ENCODE results near the gene TMEM89. TPM values are rescaled to one million over a fixed set of nuclear protein-coding genes. Genes with fewer than 3 reads are reported as not detected.

Gene TMEM89
- total RNA-seq, 1 experiment from 2014 or later, result 0.74 TPM

GRCh38 chr3:48631516-48632448 lies 10.2 kb upstream of the TMEM89 start:
- Histone ChIP-seq H2BK120ac (ENCODE audit: low read depth, low read length, poor library complexity, severe bottlenecking) (no peak overlapping the region), H2AK5ac (ENCODE audit: insufficient read length, low read length) (no peak overlapping the region), H3K27ac (ENCODE audit: insufficient read length, low read depth, low read length) (no peak overlapping the region), H2BK12ac (ENCODE audit: insufficient read length, low read depth, low read length) (no peak overlapping the region), H4K8ac (replicated peaks; ENCODE audit: insufficient read length, low read depth, low read length) (no peak overlapping the region), H3K23ac (ENCODE audit: insufficient read length, low read depth, low read length) (no peak overlapping the region), H2AFZ (ENCODE audit: low read length) (no peak overlapping the region), H3K27me3 (ENCODE audit: insufficient read depth, low read length) (no peaks in the 10 kb centered on the region), H3K4me2 (ENCODE audit: insufficient read depth, insufficient read length, low read length) (no peak overlapping the region), H2BK15ac (ENCODE audit: low read depth, low read length) (no peak overlapping the region), H4K91ac (ENCODE audit: insufficient read length, low read depth, low read length) (no peak overlapping the region), H3K23me2 (ENCODE audit: insufficient read length, low read depth, low read length, poor library complexity, severe bottlenecking) (peaks cover 6% of the 10 kb centered on the region), H2BK20ac (ENCODE audit: low read depth, low read length, poor library complexity, severe bottlenecking) (no peak overlapping the region), H3K18ac (ENCODE audit: insufficient read length, low read depth, low read length) (no peak overlapping the region), H3K79me1 (ENCODE audit: insufficient read depth, low read depth, low read length, poor library complexity, severe bottlenecking) (no peaks in the 10 kb centered on the region), H3K4ac (ENCODE audit: low read depth, low read length) (no peak overlapping the region), H3K9ac (ENCODE audit: extremely low read depth, insufficient read length, low read length) (no peak overlapping the region), H3K9me3 (ENCODE audit: control insufficient read depth, low read depth, low read length) (no peaks in the 10 kb centered on the region), H3K4me1 (ENCODE audit: insufficient read depth, low read length) (peaks cover 2% of the 10 kb centered on the region), H4K20me1 (ENCODE audit: control insufficient read depth, insufficient read depth, insufficient read length) (no peaks in the 10 kb centered on the region), H3T11ph (ENCODE audit: low read length) (no peak overlapping the region), H3K14ac (ENCODE audit: insufficient read depth, low read length) (no peak overlapping the region), H3K56ac (ENCODE audit: insufficient read length, low read depth, low read length) (no peak overlapping the region), H3K79me2 (ENCODE audit: insufficient read depth, low read length) (no peaks in the 10 kb centered on the region), H2BK5ac (ENCODE audit: insufficient read length, low read length) (no peak overlapping the region), H4K5ac (ENCODE audit: insufficient read length, low read depth, low read length) (no peak overlapping the region)
- WGBS (ENCODE audit: extremely low coverage, insufficient read length, low lambda C conversion rate), result no CpG with 5 or more reads among the region's 22 CpGs
- no peak for DNase-seq
- H3K27me3 Mint-ChIP-seq (ENCODE audit: low read depth), result peaks cover under 1% of the 10 kb centered on the region
- H3K4me1 Mint-ChIP-seq, result peaks cover 14 to 16% of the 10 kb centered on the region in 2 experiments
- TF ChIP-seq CTCF (conservative IDR thresholded peaks at IDR 0.05), result no peak
- no peaks in the 10 kb centered on the region for H3K9me3 Mint-ChIP-seq
- no peak overlapping the region for H3K4me3 Mint-ChIP-seq
- H3K36me3 Mint-ChIP-seq (ENCODE audit: insufficient read depth in 1 of 3, low read depth in 3 of 3), result peaks cover 38 to 64% (median 64%) of the 10 kb centered on the region in 3 experiments
- peak overlapping the region in 1 of 3 experiments; percentile 92; a peak in 2 of 7 replicates for H3K27ac Mint-ChIP-seq

Data from H9 (cell line).